Prostate gland (tissue), 2 donors: ENCODE measurements around the gene SNX13.

Experiments
- POLR2A ChIP-seq: fragments of 450-650 bp; IDR thresholded peaks from one replicate; pipeline ENCODE4 v1.6.1; 2016; ENCODE audit warnings: antibody characterized with exemption, mild to moderate bottlenecking
- POLR2AphosphoS5 ChIP-seq: sonication (generic); formaldehyde crosslinking; IDR thresholded peaks from one replicate; pipeline ENCODE4 v1.6.1; 2017; ENCODE audit warnings: antibody characterized with exemption
- TF ChIP-seq, protein P1 (sequence below), 4 experiments: fragments of 200-600 bp in 2 of 4; fragments of 450-650 bp in 2 of 4; sonication (generic) in 2 of 4; IDR thresholded peaks; 1 replicate in 3 of 4; 2 replicates in 1 of 4; pipeline ENCODE4 v1.5.1; 2016 to 2019; ENCODE audit warnings: antibody characterized with exemption in 4 of 4, mild to moderate bottlenecking in 2 of 4, moderate library complexity in 2 of 4

DNA sequence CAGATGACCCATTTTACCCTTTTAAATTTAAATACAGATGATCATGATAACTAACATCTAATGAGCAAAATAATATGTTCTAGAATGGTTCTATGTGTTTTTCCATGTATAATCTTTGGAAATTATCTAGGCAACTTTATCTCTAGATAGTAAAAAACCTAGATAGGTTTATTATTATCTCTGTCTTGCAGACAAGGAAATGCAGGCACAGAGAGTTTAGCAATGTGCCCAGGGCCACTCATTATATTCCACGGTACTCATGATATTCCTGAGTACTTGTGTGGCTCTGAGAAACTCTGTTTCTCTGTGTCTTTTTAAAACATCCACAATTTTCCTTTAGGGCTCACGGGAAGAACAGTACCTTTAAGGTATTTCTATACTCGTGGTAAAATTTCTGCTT, 26.4 kb upstream of the SNX13 start:
- TF ChIP-seq POLR2A = no peak
- TF ChIP-seq, protein P1, sequence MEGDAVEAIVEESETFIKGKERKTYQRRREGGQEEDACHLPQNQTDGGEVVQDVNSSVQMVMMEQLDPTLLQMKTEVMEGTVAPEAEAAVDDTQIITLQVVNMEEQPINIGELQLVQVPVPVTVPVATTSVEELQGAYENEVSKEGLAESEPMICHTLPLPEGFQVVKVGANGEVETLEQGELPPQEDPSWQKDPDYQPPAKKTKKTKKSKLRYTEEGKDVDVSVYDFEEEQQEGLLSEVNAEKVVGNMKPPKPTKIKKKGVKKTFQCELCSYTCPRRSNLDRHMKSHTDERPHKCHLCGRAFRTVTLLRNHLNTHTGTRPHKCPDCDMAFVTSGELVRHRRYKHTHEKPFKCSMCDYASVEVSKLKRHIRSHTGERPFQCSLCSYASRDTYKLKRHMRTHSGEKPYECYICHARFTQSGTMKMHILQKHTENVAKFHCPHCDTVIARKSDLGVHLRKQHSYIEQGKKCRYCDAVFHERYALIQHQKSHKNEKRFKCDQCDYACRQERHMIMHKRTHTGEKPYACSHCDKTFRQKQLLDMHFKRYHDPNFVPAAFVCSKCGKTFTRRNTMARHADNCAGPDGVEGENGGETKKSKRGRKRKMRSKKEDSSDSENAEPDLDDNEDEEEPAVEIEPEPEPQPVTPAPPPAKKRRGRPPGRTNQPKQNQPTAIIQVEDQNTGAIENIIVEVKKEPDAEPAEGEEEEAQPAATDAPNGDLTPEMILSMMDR (IDR thresholded peaks at IDR 0.05) = no peak
- no peak for TF ChIP-seq POLR2AphosphoS5
